ENCODE data around the gene DMC1.
A peak's percentile ranks its signal among the peaks of the same experiment; 100 is the strongest.

Gene DMC1

GRCh38 chr22:38566726-38567504 lies 3.1 kb downstream of the DMC1 start:
- DNase-seq, result no peak

- DNase-seq, result no peak
Observed at GRCh38 chr22:38565441-38565840, 4.5 kb downstream of the DMC1 start.

- DNase-seq, result no peak
Observed at GRCh38 chr22:38564669-38565068, 5.3 kb downstream of the DMC1 start.

- no peak for DNase-seq
Observed at GRCh38 chr22:38554281-38554680, 15.7 kb downstream of the DMC1 start.

- DNase-seq, result no peak
Observed at GRCh38 chr22:38549101-38549894, 20.7 kb downstream of the DMC1 start.

GRCh38 chr22:38540701-38541100 lies 29.3 kb downstream of the DMC1 start:
- no peak for DNase-seq

- DNase-seq, result no peak
Observed at GRCh38 chr22:38531251-38531938, 38.6 kb downstream of the DMC1 start.

- DNase-seq, result no peak
Observed at GRCh38 chr22:38524429-38524828, 45.6 kb downstream of the DMC1 start.

GRCh38 chr22:38523479-38523878 lies 46.5 kb downstream of the DMC1 start:
- DNase-seq, result no peak

GRCh38 chr22:38523029-38523428 lies 47.0 kb downstream of the DMC1 start:
- no peak for DNase-seq

GRCh38 chr22:38519453-38520250 lies 50.3 kb downstream of the DMC1 start:
- DNase-seq, result no peak

GRCh38 chr22:38518620-38519019 lies 51.4 kb downstream of the DMC1 start:
- DNase-seq, result no peak

GRCh38 chr22:38513063-38513462 lies 56.9 kb downstream of the DMC1 start:
- peak; percentile 49 for DNase-seq

GRCh38 chr22:38510416-38510970 lies 59.5 kb downstream of the DMC1 start:
- no peak for DNase-seq

- DNase-seq, result peak; percentile 98
Observed at GRCh38 chr22:38506118-38506962, 63.6 kb downstream of the DMC1 start, which contains the start of gene DDX17. DDX17 (minus strand) TSS chr22:38506311.

GRCh38 chr22:38505541-38506117 lies 64.4 kb downstream of the DMC1 start:
- DNase-seq, result peak; percentile 71

GRCh38 chr22:38504731-38505540 lies 65.0 kb downstream of the DMC1 start:
- peak; percentile 81 for DNase-seq

GRCh38 chr22:38503021-38503420 lies 67.0 kb downstream of the DMC1 start:
- no peak for DNase-seq

GRCh38 chr22:38501797-38502672 lies 67.9 kb downstream of the DMC1 start:
- DNase-seq, result no peak
